ENCODE measurements around the gene DNAJB5.

GRCh38 chr9:34996181-34996904 is 6.8 kb downstream of the DNAJB5 start:
- TF ChIP-seq CTCF (IDR thresholded peaks at IDR 0.05) (no peak), POLR2AphosphoS5 (IDR thresholded peaks at IDR 0.05; ENCODE audit: insufficient read depth in 1 of 2, low read depth in 1 of 2) (no peak), POLR2A (IDR thresholded peaks at IDR 0.05) (no peak)
